ENCODE measurements around the gene IL18RAP. TPM values are rescaled to one million over a fixed set of nuclear protein-coding genes. Genes with fewer than 3 reads are reported as not detected.
A peak's percentile ranks its signal among the peaks of the same experiment; 100 is the strongest.

IL18RAP gene
- total RNA-seq, 6 donors from 2014 or later, result 8.0 to 16.3 (median 10.9) TPM

DNA sequence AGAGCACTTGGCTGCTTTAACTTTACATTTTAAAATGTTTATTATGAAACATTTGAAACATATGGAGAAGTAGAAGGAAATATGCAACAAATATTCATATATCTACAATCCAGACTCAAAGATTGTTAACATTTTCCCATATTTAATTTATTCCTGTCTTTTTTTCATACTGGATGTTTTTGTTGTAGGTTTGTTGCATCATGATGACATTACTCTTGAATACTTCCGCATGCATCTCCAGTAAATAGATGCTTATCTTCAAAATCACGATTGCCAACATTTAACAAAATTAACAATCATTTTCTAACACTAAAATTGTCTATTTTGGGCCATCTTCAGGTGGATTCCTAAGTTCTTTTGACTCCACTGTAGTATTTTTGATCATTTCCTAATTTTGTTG, 21.1 kb upstream of the IL18RAP start:
- no peaks in the 10 kb centered on the region for H3K27me3 ChIP-seq
- no peaks in the 10 kb centered on the region for H3K9me3 ChIP-seq
- no peak overlapping the region for H3K4me3 ChIP-seq
- no peak for DNase-seq
- 86 to 88% methylated on average over 2 of the region's 2 CpGs for WGBS, 2 donors
- no peaks in the 10 kb centered on the region for H3K4me1 ChIP-seq
- H3K36me3 ChIP-seq, result peaks cover 0 to 3% (median 0%) of the 10 kb centered on the region in 4 donors
- no peak overlapping the region for H3K27ac ChIP-seq
- TF ChIP-seq, protein P1, sequence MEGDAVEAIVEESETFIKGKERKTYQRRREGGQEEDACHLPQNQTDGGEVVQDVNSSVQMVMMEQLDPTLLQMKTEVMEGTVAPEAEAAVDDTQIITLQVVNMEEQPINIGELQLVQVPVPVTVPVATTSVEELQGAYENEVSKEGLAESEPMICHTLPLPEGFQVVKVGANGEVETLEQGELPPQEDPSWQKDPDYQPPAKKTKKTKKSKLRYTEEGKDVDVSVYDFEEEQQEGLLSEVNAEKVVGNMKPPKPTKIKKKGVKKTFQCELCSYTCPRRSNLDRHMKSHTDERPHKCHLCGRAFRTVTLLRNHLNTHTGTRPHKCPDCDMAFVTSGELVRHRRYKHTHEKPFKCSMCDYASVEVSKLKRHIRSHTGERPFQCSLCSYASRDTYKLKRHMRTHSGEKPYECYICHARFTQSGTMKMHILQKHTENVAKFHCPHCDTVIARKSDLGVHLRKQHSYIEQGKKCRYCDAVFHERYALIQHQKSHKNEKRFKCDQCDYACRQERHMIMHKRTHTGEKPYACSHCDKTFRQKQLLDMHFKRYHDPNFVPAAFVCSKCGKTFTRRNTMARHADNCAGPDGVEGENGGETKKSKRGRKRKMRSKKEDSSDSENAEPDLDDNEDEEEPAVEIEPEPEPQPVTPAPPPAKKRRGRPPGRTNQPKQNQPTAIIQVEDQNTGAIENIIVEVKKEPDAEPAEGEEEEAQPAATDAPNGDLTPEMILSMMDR (IDR thresholded peaks at IDR 0.05), result no peak
- TF ChIP-seq POLR2AphosphoS5 (IDR thresholded peaks at IDR 0.05) (no peak), EP300 (IDR thresholded peaks at IDR 0.05) (no peak), POLR2A (IDR thresholded peaks at IDR 0.05) (no peak)
- no peak for ATAC-seq (ENCODE audit: low FRiP score in 2 of 2)

DNA sequence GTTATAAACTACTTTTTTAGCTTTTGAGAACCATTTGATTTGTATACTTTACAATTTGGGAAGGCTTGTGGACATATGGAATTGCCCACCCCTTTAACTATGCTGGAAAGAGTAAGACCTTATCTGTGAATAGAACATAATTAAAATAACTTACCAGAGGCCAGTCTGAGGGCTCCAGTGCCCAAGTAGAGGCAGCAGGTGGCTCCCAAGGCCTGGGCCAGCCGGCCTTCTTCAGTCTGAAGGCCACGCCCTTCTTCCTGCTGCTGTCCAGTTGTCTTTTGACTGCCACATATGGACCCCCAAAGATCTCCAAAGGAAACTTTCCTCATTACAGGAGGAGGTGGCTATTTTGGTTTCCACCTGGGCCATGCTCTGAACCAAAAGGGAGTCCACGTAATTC, 12.0 kb upstream of the IL18RAP start:
- Histone ChIP-seq H3K27ac (no peak overlapping the region), H3K36me3 (no peaks in the 10 kb centered on the region), H3K9me3 (no peaks in the 10 kb centered on the region), H3K27me3 (no peaks in the 10 kb centered on the region), H3K4me3 (no peak overlapping the region), H3K4me1 (no peaks in the 10 kb centered on the region)
- ATAC-seq (ENCODE audit: low FRiP score in 2 of 2) (no peak), DNase-seq (no peak)
- 81 to 96% methylated on average over 3 of the region's 3 CpGs for WGBS, 2 donors
- TF ChIP-seq, protein P1 (IDR thresholded peaks at IDR 0.05), result no peak
- TF ChIP-seq POLR2A (IDR thresholded peaks at IDR 0.05) (no peak), EP300 (IDR thresholded peaks at IDR 0.05) (no peak), POLR2AphosphoS5 (IDR thresholded peaks at IDR 0.05) (no peak)

DNA sequence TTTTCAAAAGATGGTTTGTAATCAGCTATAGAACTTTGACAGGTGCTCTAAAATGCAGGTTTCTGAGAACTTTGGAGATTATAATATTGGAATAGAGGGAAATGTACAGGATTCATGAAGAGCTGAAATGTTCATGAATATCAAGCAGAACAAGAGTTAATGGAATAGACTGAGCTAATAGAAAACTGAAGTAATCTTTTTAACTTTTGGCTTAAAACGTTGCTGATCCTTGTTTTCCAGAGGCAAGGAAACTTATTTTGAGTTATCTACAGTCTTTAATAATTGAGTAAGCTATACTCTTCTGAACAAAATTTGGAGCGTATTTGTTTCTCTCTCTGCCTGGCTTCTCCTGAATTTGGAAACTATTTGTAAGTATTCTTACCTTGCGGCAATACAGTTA, 10.8 kb upstream of the IL18RAP start:
- no peaks in the 10 kb centered on the region for H3K27me3 ChIP-seq
- no peak overlapping the region for H3K27ac ChIP-seq
- ATAC-seq (ENCODE audit: low FRiP score in 2 of 2) (no peak), DNase-seq (no peak)
- H3K4me3 ChIP-seq, result no peak overlapping the region
- no peaks in the 10 kb centered on the region for H3K4me1 ChIP-seq
- 84 to 91% methylated on average over 3 of the region's 3 CpGs for WGBS, 2 donors
- H3K9me3 ChIP-seq, result no peaks in the 10 kb centered on the region
- H3K36me3 ChIP-seq, result no peaks in the 10 kb centered on the region
- TF ChIP-seq POLR2AphosphoS5 (IDR thresholded peaks at IDR 0.05), result no peak
- TF ChIP-seq, protein P1 (IDR thresholded peaks at IDR 0.05), result no peak
- TF ChIP-seq EP300 (IDR thresholded peaks at IDR 0.05), result no peak
- no peak for TF ChIP-seq POLR2A (IDR thresholded peaks at IDR 0.05)

DNA sequence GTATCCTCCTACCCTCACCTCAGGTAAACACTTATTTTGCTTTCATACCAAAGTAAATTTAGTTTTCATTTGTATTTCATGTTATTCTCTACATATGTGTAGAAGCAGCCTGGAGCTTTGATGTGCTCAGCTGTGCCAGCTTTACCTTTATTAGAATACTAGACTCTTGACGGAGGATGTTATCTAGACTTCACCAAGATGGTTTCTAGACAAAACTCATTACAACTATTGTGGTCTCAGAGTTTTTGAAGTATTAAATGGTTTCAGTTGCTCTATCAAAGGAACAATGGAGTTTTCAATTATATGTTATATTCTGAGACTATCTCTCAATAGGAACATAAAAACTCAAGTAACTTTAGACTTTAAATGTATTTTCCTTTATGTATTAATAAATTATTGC, 5.0 kb upstream of the IL18RAP start:
- no peaks in the 10 kb centered on the region for H3K4me1 ChIP-seq
- no peaks in the 10 kb centered on the region for H3K9me3 ChIP-seq
- no peak for TF ChIP-seq POLR2AphosphoS5 (IDR thresholded peaks at IDR 0.05)
- TF ChIP-seq, protein P1 (IDR thresholded peaks at IDR 0.05), result no peak
- TF ChIP-seq POLR2A (IDR thresholded peaks at IDR 0.05), result no peak
- TF ChIP-seq EP300 (IDR thresholded peaks at IDR 0.05), result no peak
- no peaks in the 10 kb centered on the region for H3K27me3 ChIP-seq
- no peak for ATAC-seq (ENCODE audit: low FRiP score in 2 of 2)
- peak overlapping the region; percentile 32 to 79 (median 48) for H3K27ac ChIP-seq
- WGBS, 2 donors, result 79 to 85% methylated on average over 1 of the region's 1 CpG
- no peaks in the 10 kb centered on the region for H3K36me3 ChIP-seq
- no peak overlapping the region for H3K4me3 ChIP-seq
- DNase-seq, result no peak

DNA sequence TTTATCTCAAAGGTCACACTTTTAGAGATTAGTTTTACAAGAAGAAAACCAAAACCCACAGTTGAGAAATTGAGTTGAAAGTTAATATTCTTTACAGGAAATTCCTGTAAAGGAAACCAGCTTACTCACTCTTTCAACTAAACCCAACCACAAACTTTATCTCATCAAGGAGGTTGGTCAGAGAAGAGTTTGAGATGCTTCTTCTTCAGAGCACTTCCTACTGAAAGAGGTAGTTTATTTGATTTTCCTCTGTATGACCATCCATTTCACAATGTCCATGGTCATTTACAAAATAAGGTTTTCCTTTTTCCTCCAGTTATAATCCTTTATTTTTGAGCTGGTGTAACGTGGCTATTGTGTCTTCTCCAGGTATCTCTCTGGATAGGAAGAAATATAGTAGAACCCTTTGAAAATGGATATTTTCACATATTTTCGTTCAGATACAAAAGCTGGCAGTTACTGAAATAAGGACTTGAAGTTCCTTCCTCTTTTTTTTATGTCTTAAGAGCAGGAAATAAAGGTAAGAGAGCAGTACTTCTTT, 4.5 kb upstream of the IL18RAP start:
- H3K27ac ChIP-seq, result peak overlapping the region in 3 of 4 donors; percentile 13 to 79 (median 58)
- no peaks in the 10 kb centered on the region for H3K9me3 ChIP-seq
- no peak for DNase-seq
- H3K4me1 ChIP-seq, result no peaks in the 10 kb centered on the region
- H3K36me3 ChIP-seq, result no peaks in the 10 kb centered on the region
- WGBS, 2 donors, result 32 to 46% methylated on average over 2 of the region's 2 CpGs
- TF ChIP-seq, protein P1 (IDR thresholded peaks at IDR 0.05), result no peak
- TF ChIP-seq EP300 (IDR thresholded peaks at IDR 0.05) (no peak), POLR2A (IDR thresholded peaks at IDR 0.05) (no peak), POLR2AphosphoS5 (IDR thresholded peaks at IDR 0.05) (no peak)
- no peaks in the 10 kb centered on the region for H3K27me3 ChIP-seq
- H3K4me3 ChIP-seq, result no peak overlapping the region
- ATAC-seq (ENCODE audit: low FRiP score in 2 of 2), result no peak

Measured in upper lobe of left lung (tissue), 6 donors.